Activated CD8-positive, alpha-beta memory T cell treated with anti-CD3 and anti-CD28 coated beads, Interleukin-2, amount 50 U/mL, for 24 hours (primary cell): ENCODE data around the gene PPP1R1A.

Experiments
- DNase-seq: peaks from one replicate; pipeline ENCODE4 v3.0.0-alpha.2; 2020; ENCODE audit errors: extremely low read depth

PPP1R1A gene

DNA sequence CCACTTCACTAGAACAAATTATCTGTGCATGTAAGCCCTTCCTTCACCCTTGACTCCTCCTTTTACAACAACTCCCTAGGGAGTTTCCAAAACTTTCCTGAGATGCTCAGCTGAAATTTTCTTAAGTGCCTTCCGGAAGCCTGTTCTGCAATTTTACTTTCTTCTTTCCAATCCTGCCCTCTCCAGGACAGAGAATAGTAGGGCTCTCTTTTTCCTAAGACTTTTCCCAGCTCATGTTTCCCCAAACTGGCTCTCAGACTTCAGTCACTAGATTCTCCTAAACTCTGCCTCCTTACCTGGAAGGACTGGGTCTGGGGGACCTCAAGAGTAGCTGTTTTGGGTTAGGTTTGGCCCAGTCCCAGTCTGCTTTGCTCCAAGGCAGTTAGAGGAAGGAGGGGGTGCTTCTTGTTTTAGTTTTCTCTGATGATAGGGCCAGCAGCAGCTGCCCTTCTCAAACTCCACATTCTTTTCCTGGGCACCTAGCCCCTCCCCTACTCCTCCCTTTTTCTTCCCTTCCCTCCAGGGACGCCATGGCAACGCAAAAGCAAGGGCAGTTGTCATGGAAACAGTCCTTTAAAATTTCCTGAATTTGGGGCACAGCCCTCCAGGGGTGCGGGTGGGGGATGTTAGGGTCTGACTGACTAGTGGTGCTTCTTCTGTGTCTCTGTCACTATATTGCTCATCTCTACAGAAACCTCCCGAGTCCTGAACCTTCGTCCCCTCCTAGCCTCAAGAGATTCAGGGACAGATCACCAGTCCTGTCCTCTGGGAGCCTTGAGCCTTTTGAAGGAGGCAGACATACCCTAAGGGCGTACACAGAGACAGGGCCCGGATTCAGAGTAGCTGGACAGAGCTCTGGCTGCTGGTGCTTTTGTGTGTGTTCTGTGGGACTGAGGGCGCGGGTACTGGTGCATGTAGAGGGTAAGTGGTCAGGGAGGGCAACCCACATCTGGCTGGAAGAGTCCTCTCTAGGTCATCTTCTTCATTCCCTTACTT, 17.0 kb downstream of the PPP1R1A start:
- DNase-seq, result no peak

DNA sequence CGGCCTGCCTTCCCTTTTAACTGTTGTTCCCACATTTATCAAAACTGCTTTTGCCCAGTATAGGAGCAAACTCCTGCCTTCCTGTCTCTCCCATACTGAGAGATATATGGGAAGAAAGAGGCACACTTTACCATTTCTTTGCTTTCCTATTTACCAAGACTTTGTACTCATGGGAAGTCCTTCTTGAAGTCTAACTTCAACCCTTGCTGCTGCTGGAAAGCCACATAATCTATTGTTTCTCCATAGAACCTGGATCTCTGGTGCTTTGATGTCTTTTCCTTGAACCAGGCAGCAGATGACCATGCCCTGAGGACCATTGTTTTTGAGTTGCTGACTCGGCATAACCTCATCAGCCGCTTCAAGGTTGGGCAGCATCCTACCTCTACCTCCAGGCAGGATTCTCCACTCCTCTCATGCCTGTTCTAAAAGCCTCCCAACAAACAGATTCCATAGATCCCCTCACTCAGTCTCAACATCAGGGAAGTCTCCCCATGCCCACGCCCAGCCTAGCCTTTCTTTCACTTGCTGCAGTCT, 18.4 kb downstream of the PPP1R1A start:
- no peak for DNase-seq

DNA sequence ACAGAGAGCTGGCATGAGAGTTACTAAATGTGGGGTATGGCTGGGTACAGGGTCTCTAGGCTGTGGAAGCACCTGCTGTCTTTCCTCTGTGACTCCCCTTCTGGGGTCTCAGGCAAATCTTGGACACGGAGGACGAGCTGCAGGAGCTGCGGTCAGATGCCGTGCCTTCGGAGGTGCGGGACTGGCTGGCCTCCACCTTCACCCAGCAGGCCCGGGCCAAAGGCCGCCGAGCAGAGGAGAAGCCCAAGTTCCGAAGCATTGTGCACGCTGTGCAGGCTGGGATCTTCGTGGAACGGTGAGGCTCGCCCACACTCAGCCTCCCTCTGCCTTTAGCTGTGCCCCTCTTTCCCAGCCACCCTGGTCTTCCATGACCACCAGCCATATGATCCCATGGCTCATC, 19.4 kb downstream of the PPP1R1A start:
- no peak for DNase-seq

DNA sequence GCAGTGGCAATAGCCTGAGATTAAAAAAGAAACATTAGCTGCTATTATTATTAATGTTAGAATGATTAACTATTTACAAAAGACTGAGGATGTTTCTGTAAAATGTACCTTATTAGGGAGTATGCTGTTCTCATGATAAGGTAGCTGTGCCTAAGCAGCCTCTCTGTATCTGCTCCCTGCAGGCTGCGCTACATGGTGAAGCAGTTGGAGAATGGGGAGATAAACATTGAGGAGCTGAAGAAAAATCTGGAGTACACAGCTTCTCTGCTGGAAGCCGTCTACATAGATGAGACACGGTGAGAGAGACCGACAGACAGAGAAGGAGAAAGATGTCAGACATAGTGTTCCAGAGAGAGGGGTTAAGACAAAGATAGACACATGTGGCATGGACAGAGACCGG, 21.7 kb downstream of the PPP1R1A start:
- DNase-seq, result no peak

DNA sequence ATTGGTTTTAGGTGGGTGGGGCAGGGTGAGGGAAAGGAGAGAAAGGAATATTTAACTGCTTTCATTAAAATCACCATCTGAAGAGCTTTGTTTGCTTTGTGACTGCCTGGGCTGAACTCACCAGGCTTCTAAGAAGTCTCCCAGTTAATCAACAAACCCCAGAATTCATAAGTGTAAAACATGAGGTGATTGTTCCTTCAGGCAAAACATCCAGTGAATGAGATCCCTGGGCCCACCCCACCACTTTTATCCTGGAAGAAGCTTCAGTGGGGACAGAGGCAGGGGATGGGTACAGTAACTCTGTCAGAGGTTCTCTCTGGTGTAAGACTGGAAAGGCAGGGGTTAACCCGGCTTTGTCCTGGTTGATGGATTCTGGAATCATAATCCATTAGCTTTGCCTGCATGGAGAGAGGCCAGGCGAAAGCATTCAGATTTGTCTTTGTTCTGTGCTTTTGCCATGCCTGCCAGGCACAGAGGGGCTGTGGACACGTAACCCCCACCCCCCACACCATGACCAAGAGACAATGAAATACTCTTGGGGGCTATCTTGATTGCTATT, 22.4 kb downstream of the PPP1R1A start:
- DNase-seq, result no peak

DNA sequence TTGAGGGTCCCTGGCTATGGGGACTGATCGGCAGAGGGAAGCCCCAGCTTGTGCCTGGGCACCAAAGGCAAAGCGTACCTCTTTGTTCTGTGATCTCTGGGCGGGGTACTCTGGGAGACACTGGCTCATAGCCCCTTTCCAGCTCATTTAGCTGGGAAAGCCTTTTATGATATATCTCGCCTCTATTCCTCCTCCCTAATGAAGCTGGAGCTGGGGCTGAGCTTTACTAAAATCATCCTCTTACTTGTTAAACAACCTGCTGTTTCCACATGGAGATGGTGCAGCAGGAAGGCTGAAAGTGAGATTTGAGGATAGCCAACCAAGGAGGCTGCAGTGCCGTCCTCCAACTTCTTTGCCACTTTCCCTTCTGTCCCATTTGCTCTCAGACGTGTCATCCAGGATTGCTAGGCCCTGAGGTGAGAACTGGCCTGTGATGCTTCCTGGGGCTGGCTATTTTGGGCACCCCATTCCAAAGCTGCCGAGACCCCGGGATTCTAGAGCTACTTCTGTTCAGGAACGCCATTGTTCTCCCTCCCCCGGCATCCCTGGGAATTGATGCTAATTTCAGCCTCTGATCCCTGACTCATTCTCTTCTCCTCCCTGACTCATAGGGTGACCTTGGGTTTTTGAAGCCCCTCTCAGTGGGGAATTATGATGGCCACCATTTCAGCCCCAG, 23.0 kb downstream of the PPP1R1A start:
- DNase-seq, result no peak

DNA sequence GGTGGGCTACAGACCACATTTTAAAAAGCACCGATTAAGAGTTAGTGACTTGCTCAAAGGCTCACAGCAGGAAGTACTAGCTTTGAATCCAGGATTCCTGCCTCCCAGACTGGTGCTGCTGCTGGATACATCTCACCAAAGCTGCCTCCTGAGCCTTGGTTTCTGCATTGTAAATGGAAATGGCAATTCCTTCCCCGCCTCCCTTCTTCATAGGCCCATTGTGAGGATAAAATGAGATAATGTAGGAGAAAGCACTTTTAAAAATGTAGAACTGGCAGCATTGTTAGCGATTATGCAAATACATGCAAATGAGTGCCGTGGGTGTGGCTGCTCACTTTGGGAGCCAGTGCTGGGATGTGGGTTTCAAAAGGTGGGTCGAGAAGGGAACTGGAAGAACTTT, 23.7 kb downstream of the PPP1R1A start:
- no peak for DNase-seq

DNA sequence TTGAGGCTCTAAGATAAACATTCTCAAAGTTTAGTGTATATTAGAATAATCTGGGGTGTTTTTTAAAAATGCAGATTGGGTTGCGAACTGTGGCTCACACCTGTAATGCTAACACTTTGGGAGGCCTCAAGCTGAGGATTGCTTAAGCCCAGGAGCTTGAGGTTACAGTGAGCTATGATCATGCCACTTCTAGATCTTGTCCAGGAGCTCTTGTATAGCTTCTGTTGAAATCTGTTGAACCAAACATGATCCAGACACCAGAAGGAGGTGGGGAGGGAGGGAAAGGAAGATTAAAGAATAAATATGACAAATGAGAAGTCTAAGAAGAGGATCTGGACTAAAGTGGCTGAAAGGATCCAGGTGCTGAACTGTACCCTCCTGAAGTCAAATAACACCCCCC, 24.7 kb downstream of the PPP1R1A start:
- no peak for DNase-seq

DNA sequence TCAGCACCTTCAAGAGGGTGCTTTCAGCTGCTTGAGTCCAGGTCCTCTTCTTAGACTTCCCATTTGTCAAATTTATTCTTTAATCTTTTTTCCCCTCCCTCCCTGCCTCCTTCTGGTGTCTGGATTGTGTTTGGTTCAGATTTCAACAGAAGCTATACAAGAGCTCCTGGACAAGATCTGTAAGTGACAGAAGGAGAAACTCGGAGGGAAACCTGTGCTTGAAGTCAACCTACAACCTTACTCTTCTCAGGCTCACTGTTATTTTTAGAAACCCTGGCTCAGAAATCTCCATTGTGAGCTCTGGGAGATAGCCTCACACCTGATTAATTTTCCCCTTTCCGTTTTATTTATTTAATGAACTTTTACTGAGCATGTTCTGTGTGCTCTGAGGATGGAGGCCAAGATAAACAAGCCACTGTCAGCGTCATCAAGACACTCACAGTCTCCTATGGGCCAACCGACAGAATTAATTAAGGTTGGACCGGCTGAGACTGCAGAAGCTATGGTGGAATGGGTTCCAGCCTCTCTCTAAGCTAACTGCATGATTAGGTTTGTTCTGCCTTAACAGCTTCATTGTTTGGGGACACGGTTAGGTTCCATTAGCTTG, 25.6 kb downstream of the PPP1R1A start:
- DNase-seq, result no peak

DNA sequence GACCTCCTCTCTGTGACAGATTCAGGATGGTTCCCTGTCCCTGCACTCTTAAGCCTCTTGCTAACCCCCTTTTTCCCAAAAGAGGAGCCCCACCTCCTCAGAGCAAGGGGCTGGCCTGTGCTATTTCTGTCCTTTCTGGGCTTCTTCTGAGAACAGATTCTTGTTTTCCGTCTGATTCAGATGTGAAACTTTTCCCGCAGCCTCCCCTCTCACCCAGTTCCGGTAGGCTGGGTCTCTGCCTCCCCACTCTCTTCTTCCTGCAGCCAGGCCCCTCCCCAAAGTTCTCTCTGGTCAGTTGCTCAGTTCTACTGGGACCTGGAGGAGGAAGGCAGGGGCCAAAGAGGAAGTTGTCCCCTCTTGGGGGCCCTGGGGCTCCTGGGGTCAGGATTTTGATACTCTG, 27.3 kb downstream of the PPP1R1A start:
- no peak for DNase-seq

DNA sequence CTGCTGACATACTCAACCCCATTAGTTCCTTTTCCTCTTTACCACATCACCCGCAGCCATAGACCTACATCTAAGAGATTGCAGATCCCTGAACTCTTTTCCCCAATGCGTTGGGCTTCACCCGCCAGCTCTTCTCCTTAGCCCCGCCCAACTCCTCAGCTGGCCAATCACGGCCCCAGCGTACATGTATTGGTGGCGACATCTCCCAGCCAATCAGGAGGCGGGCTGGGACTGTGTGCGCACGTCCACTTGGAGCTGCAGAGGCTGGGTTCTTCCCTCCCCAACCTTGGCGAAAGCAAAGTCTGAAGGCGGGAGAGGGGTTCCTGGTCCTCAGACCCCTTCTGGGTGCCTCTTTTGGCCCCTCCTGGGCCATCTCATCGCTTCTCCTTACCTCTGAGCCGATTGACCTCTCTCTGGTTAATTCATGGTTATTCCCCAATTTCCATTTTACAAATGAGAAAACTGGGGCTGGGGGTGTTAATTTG, 28.0 kb downstream of the PPP1R1A start:
- DNase-seq, result peak; percentile 68

DNA sequence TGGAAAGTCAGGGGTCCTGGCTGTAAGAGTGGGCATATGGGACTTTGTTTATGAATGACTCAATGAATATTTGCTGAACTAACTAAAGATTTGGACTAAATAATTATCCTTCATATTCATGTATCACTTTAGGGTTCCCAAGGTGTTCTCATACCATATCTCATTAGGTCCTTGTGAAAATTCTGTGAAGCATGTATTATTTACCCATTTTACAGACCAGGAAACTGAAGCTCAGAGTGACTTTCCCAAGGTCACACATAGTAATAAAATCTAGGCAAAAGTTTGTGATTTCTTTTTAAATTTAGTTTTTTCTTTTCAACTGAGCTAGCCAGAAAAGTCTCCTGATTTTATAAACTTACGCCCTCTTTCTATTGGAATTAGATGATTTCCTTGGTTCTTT, 29.7 kb downstream of the PPP1R1A start:
- DNase-seq, result no peak

DNA sequence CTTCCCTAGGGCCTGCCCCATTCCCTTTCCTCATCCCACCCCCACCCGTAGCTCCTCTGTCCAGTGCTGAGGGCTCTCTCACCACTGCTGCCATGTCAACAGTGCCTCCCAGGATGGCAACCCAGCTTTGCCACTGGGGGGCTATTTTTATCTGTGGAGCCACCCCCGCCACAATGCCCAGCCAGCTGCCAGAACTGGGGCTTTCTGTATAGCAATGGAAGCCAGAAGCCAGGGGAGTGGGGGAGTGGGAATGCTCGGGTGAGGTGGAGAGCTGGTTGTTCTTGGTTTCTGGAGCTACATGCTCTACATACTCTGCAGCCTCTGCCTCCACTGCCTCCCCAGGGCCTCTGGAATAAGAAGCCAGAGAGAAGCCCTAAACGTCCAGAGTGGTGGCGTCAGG, 30.1 kb downstream of the PPP1R1A start:
- DNase-seq, result no peak

DNA sequence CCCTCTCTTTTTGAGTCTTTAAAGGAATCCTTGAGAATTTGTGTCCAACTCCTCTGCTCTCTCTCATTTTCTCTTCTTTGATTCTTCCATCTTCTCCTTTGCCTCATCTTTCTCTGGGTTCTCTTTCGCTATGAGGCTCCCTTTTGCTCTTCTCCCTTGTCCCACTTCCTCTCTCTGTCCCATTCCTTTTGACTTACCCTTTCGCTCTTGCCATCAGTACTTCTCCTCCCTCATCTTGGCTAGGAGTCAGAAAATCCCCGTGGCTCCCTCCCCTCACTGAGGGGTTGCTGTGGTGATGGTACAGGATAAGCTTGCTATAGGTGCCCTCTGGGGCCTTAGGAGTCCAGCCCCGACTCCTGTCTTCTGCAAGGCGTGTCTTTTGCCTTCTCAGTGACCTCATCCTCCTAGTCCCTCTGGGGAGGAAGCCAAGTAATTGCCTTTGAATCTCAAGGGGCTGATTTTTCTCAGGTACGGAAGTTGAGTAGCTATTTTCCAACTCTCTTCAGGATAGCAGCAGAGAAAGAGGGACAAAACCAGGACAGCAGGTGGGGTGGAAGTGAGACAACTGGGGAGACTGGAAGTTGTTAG, 32.7 kb downstream of the PPP1R1A start:
- no peak for DNase-seq

DNA sequence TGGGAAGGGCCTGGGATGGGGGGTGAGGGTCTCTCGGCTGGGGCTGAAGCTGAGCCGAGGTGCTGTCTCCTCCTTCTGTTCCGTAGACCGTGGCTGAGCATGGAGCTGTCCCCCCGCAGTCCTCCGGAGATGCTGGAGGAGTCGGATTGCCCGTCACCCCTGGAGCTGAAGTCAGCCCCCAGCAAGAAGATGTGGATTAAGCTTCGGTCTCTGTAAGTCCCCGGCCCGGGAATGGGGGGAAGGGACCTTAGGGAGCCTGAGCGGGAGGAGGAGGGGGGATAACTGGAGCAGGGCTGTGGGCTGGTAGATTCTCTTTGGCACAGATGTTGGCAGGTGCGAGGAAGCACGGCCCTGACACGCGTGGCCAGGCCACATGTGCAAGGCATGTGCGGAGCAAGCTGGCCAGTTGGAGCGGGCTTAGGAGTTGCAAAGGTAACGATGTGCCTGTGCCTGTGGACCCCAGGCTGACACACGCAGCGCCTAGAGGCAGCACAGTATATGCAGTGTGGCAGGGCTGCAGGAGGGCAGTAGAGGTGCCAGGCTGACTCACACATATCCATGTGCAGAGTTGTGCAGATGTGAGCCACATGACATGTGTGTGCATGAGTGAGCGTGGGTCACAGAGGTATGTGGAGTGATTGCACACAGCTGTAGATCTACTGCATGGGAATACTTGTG, 38.5 kb downstream of the PPP1R1A start:
- no peak for DNase-seq

DNA sequence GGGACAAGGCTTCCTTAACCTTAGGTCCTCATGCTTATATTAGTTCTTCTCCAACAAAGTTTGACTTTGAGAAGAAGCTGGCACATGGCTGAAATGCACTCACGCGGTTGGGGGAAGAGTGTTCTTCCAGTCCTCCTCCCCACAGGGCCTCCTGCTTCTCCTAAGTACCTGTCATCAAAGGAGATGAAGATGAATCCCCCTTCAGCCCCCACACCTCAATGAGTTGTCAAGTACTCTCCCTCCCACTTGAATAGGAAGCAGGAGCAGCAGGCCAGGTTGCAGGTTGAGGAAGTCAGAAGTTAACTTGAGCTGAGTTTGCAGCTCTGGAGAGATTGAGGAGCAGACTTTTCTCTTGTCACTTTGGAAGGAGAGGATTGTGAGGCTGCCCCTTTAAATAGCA, 41.9 kb downstream of the PPP1R1A start:
- DNase-seq, result no peak

DNA sequence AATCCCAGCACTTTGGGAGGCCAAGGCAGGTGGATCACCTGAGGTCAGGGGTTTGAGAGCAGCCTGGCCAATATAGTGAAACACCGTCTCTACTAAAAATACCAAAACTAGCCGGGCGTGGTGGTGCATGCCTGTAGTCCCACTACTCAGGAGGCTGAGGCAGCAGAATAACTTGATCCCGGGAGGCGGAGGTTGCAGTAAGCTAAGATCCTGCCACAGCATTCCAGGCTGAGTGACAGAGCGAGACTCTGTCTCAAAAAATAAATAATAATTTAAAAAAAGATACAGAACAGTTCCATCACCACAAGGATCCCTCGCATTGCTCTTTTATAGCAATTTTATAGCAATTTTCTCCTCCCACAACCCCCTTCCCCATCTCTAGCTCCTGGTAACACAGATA, 43.7 kb downstream of the PPP1R1A start:
- no peak for DNase-seq

DNA sequence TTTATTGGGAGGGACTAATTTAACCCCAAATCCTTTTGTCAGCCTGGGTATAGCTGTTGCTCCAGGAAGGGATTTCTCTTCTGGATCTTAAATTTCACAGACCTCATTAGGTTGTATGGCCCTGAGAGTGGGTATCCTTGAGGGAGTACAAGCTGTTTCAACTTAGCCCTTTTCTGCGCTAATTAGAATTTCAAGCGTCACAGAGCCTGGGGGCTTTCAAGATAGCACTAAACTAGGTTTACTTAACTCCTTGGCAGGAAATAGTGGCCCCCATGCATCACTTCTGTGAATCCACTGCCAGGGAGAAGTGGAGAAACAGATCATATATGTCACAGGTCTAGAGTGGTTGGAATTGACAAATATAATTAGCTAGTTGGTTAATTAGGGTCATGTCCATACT, 44.9 kb downstream of the PPP1R1A start:
- no peak for DNase-seq

DNA sequence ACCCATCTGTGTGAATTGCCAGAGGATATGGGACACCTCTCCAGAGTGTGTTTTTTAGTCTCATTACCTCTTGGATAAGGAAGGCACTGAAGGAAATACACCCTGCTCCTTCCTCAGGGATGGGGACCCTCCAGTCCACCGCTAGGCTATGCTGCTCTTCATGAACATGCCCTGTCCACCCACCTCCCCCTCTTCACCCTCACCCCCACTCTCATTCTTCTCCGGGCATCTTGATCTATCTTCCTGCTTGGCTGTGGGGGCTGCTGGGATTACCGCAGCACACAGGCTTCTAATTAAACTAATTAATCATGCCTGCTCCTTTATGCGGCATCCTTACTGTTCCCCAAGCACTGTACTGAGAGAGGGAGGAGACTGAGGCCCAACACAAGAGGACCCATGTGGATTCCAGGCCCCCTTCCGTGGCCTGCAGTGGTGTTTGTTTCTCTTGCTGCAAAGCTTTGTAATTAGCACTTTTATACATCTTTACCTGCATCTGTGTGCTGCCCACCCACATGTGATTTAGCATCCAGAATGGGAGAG, 46.6 kb downstream of the PPP1R1A start:
- DNase-seq, result no peak

DNA sequence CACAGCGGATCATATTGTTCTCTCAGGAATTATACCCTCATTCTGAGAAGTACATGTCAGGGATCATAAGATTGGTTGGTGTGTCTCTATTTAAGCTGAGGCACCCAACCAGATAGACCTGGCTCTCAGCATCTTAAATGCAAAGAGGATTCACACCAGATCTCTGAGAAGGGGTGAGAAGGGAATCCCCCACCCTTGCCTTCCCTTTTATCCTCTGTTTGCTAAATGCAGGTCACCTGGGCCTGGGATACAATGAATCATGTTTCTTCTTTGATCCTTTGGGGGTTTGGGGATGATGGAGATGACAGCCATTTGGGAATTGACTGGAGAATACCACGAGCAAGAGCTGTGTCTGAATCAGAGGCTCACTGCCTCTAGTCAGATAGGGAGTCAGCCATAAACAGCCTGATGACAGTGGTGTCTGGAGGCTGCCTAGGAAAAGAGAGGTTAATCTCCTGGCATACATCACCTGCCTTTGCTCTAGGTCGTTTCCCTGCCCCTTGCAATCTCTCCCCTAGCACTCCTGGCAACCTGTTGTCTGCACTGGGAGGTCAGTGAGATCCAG, 50.2 kb downstream of the PPP1R1A start:
- DNase-seq, result no peak
